Mesenteric fat pad (tissue), 1 donor: ENCODE data around the gene MZT2A. TPM values are rescaled to one million over a fixed set of nuclear protein-coding genes. Genes with fewer than 3 reads are reported as not detected.
"Not testable (repeated sequence)": the region's sequence is repeated elsewhere in the genome, so short reads cannot be mapped to it uniquely, and the experiment has no call there.

Experiments used
- DNase-seq: peaks from one replicate; pipeline ENCODE4 v3.0.0-alpha.2; 2020; ENCODE audit warnings: low spot score
- total RNA-seq: library from RNA; stranded (reverse); fragmentation: NEBNext Ultra II Directional; extraction: Animal tissue kit (Norgen Biotek cat#: 25700); gene quantifications from one replicate; pipeline ENCODE4 v1.2.1, GENCODE V29; 2021
- donor health status: DM: yes; HTN: yes; CAD: no.

Gene MZT2A
- total RNA-seq, 1 donor from 2014 or later = 37.3 TPM

GRCh38 chr2:131521524-131521923 lies 29.3 kb upstream of the MZT2A start:
- peak; percentile 47 for DNase-seq

DNA sequence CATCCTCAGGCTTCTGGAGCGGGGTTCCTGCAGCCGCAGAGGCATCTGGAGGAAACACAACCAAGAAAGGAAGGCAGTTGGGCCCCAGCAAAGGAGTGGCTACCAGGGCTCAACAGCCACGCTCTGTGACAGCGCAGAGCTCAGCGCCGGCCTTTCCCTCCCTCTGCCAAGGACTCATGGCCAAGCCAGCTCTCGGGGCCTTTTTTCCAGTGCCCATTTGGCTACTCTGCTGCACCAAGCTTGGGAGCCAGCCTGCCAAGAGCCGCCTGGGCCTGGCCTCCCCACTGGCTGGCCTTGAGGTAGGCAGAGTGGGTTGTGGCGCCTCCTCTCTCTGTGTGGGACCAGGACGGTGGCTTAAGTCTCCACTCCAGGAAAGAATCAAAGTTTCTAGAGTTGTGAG lies 28.3 kb upstream of the MZT2A start:
- peak; percentile 84 for DNase-seq

- peak; percentile 79 for DNase-seq
Measured at GRCh38 chr2:131519871-131520470, 27.8 kb upstream of the MZT2A start.

DNA sequence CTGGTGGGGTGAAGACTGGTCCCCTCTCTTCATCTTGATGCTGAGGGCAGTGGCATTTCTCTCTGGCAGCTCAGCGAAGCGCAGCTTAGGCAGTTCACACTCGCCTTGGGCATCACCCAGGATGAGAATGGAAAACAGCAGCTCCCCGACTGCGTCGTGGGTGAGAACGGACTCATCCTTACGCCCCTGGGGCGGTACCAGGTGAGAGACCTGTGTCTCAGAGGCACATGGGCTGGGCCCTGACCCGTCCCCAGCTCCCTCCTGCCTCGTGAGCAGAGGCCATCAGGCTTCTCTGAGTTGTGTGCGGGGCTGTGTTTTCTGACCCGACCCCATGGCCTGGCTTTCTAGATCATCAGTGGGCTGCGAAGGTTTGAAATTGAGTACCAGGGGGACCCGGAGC lies 27.3 kb upstream of the MZT2A start:
- DNase-seq = peak; percentile 82

DNA sequence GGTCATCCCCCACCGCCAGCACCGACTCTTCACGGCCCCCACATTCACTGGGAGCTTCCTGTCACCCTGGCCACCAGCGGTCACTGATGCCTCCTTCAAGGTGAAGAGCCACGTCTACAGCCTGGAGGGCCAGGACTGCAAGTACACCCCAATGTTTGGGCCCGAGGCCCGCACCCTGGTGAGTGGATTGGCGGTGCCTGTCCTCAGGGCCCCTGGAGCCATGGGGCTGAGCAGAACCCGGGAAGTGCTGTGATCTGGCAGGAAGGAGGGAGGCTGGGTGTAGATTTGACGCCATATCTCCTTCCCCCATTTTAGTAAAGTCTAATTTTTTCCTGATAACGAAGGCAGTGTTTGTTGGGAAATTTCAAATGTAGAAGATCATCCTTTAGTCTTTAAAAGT lies 26.3 kb upstream of the MZT2A start:
- peak; percentile 71 for DNase-seq

DNA sequence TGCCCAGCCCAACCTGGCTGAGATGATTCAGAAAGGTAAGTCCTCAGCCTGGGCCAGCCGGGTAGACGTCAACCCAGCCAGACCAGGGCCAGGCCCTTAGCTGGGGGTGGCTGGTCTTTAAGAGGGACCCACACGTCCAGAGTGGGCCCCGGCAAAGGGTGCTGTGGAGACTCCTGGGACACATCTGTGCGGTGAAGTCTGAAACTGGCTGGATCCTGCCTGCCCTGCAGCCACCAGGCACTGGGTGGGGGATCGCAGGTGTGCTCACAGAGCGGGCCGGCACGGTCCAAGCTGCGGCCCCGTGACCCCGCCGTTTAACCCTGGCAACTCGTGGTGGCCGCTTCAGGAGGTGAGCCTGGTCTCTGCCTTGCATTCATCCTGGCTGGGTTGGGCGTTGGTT lies 25.7 kb upstream of the MZT2A start:
- not testable (repeated sequence) for DNase-seq

- peak; percentile 81 for DNase-seq
Measured at GRCh38 chr2:131517106-131517831, 25.1 kb upstream of the MZT2A start.

DNA sequence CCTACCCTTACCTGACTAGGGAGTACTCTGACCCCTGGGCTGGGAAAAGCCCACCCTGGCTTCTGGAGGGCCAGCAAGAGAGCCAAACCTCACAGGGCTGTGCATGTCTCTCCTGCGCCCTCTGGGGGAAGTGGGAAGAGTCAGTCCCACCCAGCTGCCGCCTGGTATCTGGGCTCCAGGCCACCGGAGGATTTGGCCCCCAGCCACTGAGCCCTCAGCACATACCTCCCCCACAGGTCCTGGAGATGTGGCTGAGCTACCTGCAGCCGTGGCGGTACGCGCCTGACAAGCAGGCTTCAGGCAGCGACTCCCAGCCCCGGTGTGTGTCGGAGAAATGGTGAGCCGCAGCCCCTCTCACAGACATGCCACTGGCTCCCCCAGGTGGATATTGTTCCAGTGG lies 24.4 kb upstream of the MZT2A start:
- peak; percentile 81 for DNase-seq

DNA sequence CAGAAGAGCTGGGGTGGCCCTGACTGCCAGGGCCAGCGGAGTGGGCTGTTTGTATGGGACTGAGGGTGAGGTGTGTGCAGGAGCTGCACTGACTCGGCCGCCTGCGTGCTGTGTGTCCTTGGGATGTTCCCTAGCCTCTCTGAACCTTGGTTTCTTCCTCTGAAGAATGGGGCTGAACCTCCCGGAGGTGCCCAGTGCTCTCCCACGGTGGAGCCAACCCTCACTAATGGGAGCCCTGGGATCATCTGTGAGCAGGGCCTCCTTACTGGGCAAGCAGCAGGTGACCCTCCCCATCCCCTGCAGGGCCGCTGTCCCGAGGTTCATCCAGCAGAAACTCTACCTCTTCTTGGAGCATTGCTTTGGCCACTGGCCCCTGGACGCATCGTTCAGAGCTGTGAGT lies 23.8 kb upstream of the MZT2A start:
- peak; percentile 47 for DNase-seq

GRCh38 chr2:131515235-131515634 lies 23.0 kb upstream of the MZT2A start:
- not testable (repeated sequence) for DNase-seq

DNA sequence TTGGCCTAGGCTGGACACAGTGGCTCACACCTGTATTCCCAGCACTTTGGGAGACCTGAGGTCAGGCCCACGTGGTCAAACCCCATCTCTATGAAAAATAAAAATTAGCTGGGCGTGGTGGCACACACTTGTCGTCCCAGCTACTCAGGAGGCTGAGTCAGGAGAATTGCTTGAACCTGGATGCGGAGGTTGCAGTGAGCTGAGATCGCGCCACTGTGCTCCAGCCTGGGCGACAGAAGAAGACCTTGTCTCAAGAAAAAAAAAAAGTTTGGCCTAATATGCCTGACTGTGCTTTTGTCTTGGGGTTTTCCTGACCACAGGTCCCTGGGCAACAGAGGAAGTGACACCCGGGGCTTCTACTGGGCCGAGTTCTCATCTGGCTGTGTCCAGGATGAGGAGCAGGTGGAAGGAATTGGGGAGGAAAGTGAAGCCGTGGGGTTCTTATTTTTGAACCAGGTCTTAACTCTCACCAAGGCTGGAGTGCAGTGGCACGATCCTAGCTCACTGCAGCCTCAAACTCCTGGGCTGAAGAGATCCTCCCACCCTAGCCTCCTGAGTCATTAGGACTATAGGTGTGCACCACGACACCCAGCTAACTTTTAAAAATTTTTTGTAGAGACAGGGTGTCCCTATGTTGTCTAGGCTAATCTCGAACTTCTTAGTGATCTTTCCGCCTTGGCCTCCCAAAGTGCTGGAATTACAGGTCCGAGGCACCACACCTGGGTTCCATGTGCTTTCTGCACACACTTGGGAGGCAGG lies 22.4 kb upstream of the MZT2A start:
- not testable (repeated sequence) for DNase-seq

GRCh38 chr2:131511969-131512870 lies 20.0 kb upstream of the MZT2A start:
- not testable (repeated sequence) for DNase-seq

- DNase-seq = not testable (repeated sequence)
Measured at GRCh38 chr2:131511291-131511968, 19.2 kb upstream of the MZT2A start.

- DNase-seq = no peak
Measured at GRCh38 chr2:131509615-131510014, 17.4 kb upstream of the MZT2A start.

DNA sequence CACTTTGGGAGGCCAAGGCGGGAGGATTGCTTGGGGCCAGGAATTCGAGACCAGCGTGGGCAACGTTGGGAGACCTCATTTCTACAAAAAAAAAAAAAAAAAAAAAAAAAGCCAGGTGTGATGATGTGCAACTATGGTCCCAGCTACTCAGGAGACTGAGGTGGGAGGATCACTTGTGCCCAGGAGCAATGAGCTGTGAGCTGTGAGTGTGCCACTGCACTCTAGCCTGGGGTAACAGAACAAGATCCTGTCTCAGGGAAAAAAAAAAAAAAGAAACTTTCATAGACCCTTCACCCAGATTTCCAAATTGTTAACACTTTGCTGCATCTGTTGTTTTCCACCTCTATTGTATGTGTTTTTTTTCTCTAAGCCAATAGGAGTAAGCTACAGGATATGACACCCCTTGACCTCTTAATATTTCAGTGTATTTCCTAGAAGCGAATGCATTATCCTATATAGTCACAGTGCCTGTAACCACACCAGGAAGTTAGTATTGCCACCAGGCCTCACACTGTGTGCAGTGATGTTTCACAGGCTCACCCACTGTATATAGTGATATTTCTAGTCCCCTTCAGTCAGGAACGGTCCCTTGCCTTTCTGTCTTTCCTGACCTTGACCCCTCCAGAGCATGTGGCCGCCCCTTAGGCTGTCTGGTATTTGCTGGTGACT lies 12.0 kb upstream of the MZT2A start:
- not testable (repeated sequence) for DNase-seq

DNA sequence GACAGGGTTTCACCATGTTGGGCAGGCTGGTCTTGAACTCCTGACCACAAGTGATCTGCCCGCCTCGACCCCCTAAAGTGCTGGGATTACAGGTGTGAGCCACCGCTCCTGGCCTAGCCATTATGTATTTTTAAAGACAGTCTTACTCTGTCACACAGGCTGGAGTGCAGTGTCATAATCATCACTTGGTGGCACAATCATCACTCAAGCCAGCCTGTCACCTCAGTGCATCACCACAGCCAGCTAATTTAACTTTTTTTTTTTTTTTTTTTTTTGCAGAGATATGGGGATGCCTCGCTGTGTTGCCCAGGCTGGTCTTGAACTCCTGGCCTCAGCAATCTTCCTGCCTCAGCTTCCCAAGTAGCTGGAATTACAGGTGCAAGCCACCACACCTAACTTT lies 11.4 kb upstream of the MZT2A start:
- DNase-seq = not testable (repeated sequence)

DNA sequence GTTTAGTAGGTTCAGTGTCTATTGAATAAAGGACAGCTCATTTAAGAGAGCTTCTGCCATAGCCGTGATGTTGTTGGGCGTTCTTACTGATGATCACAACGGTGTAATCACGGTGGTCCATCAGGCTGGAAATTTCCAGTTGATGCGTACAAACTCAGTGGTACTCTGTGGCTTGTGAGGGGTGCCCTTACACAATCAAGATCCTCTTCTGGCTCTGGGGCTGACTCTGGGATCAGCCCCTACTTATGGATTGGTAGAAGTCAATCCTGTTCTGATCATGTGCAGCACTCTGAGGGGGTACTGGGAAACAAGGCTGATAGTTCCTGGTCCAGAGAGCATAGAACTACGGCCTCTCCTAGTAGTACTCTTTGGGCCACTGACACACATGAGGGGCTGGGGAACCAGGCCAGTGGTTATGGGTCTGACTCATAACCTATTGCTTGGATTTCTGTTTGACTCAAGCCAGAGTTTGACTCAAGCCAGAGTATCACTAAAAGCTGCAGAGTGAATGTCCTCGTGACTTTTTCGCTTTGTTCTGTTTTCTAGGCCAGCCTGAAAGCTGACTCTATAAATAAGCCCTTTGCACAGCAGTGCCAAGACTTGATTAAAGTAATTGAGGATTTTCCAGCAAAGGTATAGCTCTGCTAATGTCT lies 6.2 kb upstream of the MZT2A start:
- not testable (repeated sequence) for DNase-seq

- not testable (repeated sequence) for DNase-seq
Measured at GRCh38 chr2:131495506-131495905, 3.3 kb upstream of the MZT2A start.

- no peak for DNase-seq
Measured at GRCh38 chr2:131493199-131493968, 1.2 kb upstream of the MZT2A start.
